Kasumi-1 (cell line): ENCODE measurements around the gene MAST2.

Experiments
- DNase-seq, 2 experiments: peaks; one replicate each; lab custom pipeline; 2025; lab: John Stamatoyannopoulos, UW

MAST2 gene

GRCh38 chr1:45982359-45982758, 178.9 kb downstream of the MAST2 start:
- DNase-seq: no peak

GRCh38 chr1:45983967-45984366, 180.6 kb downstream of the MAST2 start:
- DNase-seq: no peak

- no peak for DNase-seq
These were observed 183.8 kb downstream of the MAST2 start for GRCh38 chr1:45987204-45987603.

- DNase-seq: no peak
These were observed 185.8 kb downstream of the MAST2 start for GRCh38 chr1:45989249-45989648.

- no peak for DNase-seq
These were observed 191.0 kb downstream of the MAST2 start for GRCh38 chr1:45994423-45994822.

- no peak for DNase-seq
These were observed 191.9 kb downstream of the MAST2 start for GRCh38 chr1:45995298-45995697.

- DNase-seq: no peak
These were observed 194.7 kb downstream of the MAST2 start for GRCh38 chr1:45998020-45998617.

- no peak for DNase-seq
These were observed 196.1 kb downstream of the MAST2 start for GRCh38 chr1:45999507-45999906.

GRCh38 chr1:46001081-46001785, 197.8 kb downstream of the MAST2 start:
- DNase-seq: peak; percentile 3 to 9

GRCh38 chr1:46002551-46003150, 199.2 kb downstream of the MAST2 start:
- DNase-seq: no peak

- no peak for DNase-seq
These were observed 199.9 kb downstream of the MAST2 start for GRCh38 chr1:46003315-46003714.

- no peak for DNase-seq
These were observed 201.1 kb downstream of the MAST2 start for GRCh38 chr1:46004492-46004891.

GRCh38 chr1:46005594-46005993, 202.2 kb downstream of the MAST2 start:
- DNase-seq: no peak

GRCh38 chr1:46008585-46008984, 205.2 kb downstream of the MAST2 start:
- DNase-seq: no peak

- DNase-seq: no peak
These were observed 207.2 kb downstream of the MAST2 start for GRCh38 chr1:46010611-46011010.

GRCh38 chr1:46011121-46011695, 207.8 kb downstream of the MAST2 start:
- DNase-seq: no peak

GRCh38 chr1:46012236-46012635, 208.8 kb downstream of the MAST2 start:
- DNase-seq: no peak

GRCh38 chr1:46013581-46013980, 210.2 kb downstream of the MAST2 start:
- no peak for DNase-seq

- DNase-seq: peak; percentile 9 to 20
These were observed 214.6 kb downstream of the MAST2 start for GRCh38 chr1:46017876-46018503.

- no peak for DNase-seq
These were observed 215.9 kb downstream of the MAST2 start for GRCh38 chr1:46019348-46019747.

- no peak for DNase-seq
These were observed 216.6 kb downstream of the MAST2 start for GRCh38 chr1:46020010-46020409.
